ENCODE data around the gene CIBAR2.
A peak's percentile ranks its signal among the peaks of the same experiment; 100 is the strongest.

Gene CIBAR2

DNA sequence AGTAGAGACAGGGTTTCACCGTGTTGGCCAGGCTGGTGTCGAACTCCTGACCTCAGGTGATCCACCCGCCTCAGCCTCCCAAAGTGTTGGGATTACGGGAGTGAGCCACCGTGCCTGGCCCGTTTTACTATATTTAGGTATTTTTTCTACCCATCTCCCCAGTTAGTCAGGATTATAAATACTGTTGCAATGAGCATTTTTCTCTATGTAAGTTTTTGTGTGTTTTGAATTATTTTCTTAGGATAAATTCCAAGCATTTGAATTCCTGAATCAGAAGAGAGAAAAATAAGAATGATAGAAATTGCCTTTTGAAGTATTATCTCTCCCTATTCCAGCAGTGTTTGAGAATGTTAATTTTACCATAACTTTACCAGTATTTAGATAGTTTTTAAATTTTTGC lies 48.1 kb downstream of the CIBAR2 start:
- DNase-seq = no peak
- Histone ChIP-seq H4K91ac (ENCODE audit: low read length) (no peak overlapping the region), H3K9ac (ENCODE audit: low read length) (no peak overlapping the region), H3K79me1 (replicated peaks; ENCODE audit: low read length, poor library complexity, severe bottlenecking) (peaks cover 1% of the 10 kb centered on the region), H3K4me1 (ENCODE audit: control insufficient read depth, insufficient read depth, low read depth, low read length) (peaks cover 3% of the 10 kb centered on the region), H2AFZ (ENCODE audit: low read depth, low read length) (no peak overlapping the region), H3K23ac (ENCODE audit: low read length in 2 of 2) (no peak overlapping the region), H3K4ac (ENCODE audit: low read depth in 1 of 2, low read length in 2 of 2) (no peak overlapping the region), H2BK120ac (ENCODE audit: low read depth, low read length) (no peak overlapping the region), H3K14ac (ENCODE audit: low read length in 2 of 2) (no peak overlapping the region), H4K8ac (ENCODE audit: low read length) (no peak overlapping the region), H2BK5ac (ENCODE audit: low read depth, low read length, poor library complexity, severe bottlenecking) (no peak overlapping the region), H2AK5ac (ENCODE audit: low read length, severe bottlenecking) (no peak overlapping the region), H3K4me3 (ENCODE audit: insufficient read depth in 1 of 2, low read depth in 1 of 2, low read length in 2 of 2) (no peak overlapping the region), H3K36me3 (ENCODE audit: control insufficient read depth in 1 of 2, insufficient read depth in 2 of 2, low read depth in 1 of 2, low read length in 2 of 2) (peaks cover 18 to 27% of the 10 kb centered on the region in 2 experiments), H2BK15ac (ENCODE audit: low read depth, poor library complexity, severe bottlenecking) (no peak overlapping the region), H3K18ac (ENCODE audit: low read depth in 1 of 2, low read length in 2 of 2) (no peak overlapping the region), H2BK12ac (ENCODE audit: low read length in 2 of 2) (no peak overlapping the region), H3K9me3 (ENCODE audit: control insufficient read depth, low read length) (no peaks in the 10 kb centered on the region), H3K4me2 (ENCODE audit: low read length, poor library complexity, severe bottlenecking) (no peak overlapping the region), H3K27ac (ENCODE audit: low read length, poor library complexity, severe bottlenecking) (no peak overlapping the region), H3K27me3 (ENCODE audit: control insufficient read depth in 1 of 2, insufficient read depth in 1 of 2, low read length in 2 of 2) (no peaks in the 10 kb centered on the region)
- 97% methylated on average over 4 of the region's 6 CpGs for WGBS

DNA sequence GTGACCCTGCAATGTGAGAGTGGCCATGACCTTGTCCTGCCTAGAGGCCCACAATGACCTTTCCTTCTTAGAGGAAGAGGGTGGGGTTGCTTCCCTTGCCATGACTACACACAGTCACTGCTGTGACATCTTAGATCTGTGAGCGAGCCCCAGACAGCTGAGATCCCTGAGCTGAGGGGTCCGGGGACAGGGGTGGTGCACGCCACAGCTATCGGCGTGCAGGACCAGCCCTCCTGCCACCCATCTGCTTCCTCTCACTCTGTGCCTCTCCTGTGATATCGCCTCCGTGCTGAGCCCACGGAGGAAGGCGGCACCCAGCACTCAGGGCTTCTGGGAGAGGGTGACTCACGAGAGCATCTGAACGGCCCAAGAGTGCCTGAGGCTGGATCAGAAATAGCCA lies 49.4 kb downstream of the CIBAR2 start:
- no peak overlapping the region for H4K8ac ChIP-seq (ENCODE audit: low read length)
- DNase-seq = no peak
- no peak overlapping the region for H3K18ac ChIP-seq (ENCODE audit: low read depth in 1 of 2, low read length in 2 of 2)
- H2BK15ac ChIP-seq (ENCODE audit: low read depth, poor library complexity, severe bottlenecking) = no peak overlapping the region
- 89% methylated on average over 11 of the region's 11 CpGs for WGBS
- no peak overlapping the region for H3K14ac ChIP-seq (ENCODE audit: low read length in 2 of 2)
- no peak overlapping the region for H3K4me3 ChIP-seq (ENCODE audit: insufficient read depth in 1 of 2, low read depth in 1 of 2, low read length in 2 of 2)
- peaks cover 11 to 21% of the 10 kb centered on the region in 2 experiments for H3K36me3 ChIP-seq (ENCODE audit: control insufficient read depth in 1 of 2, insufficient read depth in 2 of 2, low read depth in 1 of 2, low read length in 2 of 2)
- H3K4ac ChIP-seq (ENCODE audit: low read depth in 1 of 2, low read length in 2 of 2) = no peak overlapping the region
- no peak overlapping the region for H2BK5ac ChIP-seq (ENCODE audit: low read depth, low read length, poor library complexity, severe bottlenecking)
- H2AFZ ChIP-seq (ENCODE audit: low read depth, low read length) = no peak overlapping the region
- H3K27ac ChIP-seq (ENCODE audit: low read length, poor library complexity, severe bottlenecking) = no peak overlapping the region
- no peaks in the 10 kb centered on the region for H3K27me3 ChIP-seq (ENCODE audit: control insufficient read depth in 1 of 2, insufficient read depth in 1 of 2, low read length in 2 of 2)
- no peak overlapping the region for H3K4me2 ChIP-seq (ENCODE audit: low read length, poor library complexity, severe bottlenecking)
- H3K9ac ChIP-seq (ENCODE audit: low read length) = no peak overlapping the region
- H3K79me1 ChIP-seq (replicated peaks; ENCODE audit: low read length, poor library complexity, severe bottlenecking) = peaks cover 3% of the 10 kb centered on the region
- no peaks in the 10 kb centered on the region for H3K9me3 ChIP-seq (ENCODE audit: control insufficient read depth, low read length)
- no peak overlapping the region for H2AK5ac ChIP-seq (ENCODE audit: low read length, severe bottlenecking)
- H3K4me1 ChIP-seq (ENCODE audit: control insufficient read depth, insufficient read depth, low read depth, low read length) = peaks cover 3% of the 10 kb centered on the region
- H4K91ac ChIP-seq (ENCODE audit: low read length) = peak overlapping the region; percentile 4
- H3K23ac ChIP-seq (ENCODE audit: low read length in 2 of 2) = no peak overlapping the region
- no peak overlapping the region for H2BK120ac ChIP-seq (ENCODE audit: low read depth, low read length)
- no peak overlapping the region for H2BK12ac ChIP-seq (ENCODE audit: low read length in 2 of 2)

DNA sequence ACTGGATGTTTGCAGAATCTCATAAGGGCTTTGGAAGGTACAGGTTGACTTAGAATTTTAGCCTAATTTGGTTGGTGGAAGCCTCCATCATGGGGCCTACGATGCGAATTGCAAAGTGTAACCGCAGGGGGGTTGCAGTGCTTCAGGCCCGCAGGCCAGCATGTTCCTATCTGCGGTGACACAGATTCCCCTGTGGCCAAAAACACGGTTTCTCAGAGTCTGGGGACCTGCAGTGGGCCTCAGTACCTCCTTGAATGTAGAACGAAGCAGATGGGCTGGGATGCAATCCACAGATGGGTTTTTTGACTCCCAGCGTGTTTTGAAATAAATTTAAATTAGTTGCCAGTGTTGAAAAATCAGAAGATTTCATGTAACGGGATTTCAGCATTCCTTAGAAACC lies 49.9 kb downstream of the CIBAR2 start:
- Histone ChIP-seq H2BK15ac (ENCODE audit: low read depth, poor library complexity, severe bottlenecking) (no peak overlapping the region), H2BK12ac (ENCODE audit: low read length in 2 of 2) (no peak overlapping the region), H2AFZ (ENCODE audit: low read depth, low read length) (no peak overlapping the region), H3K79me1 (replicated peaks; ENCODE audit: low read length, poor library complexity, severe bottlenecking) (peaks cover 3% of the 10 kb centered on the region), H2BK5ac (ENCODE audit: low read depth, low read length, poor library complexity, severe bottlenecking) (no peak overlapping the region), H3K4me2 (ENCODE audit: low read length, poor library complexity, severe bottlenecking) (no peak overlapping the region), H3K27me3 (ENCODE audit: control insufficient read depth in 1 of 2, insufficient read depth in 1 of 2, low read length in 2 of 2) (no peaks in the 10 kb centered on the region), H3K14ac (ENCODE audit: low read length in 2 of 2) (no peak overlapping the region), H2AK5ac (ENCODE audit: low read length, severe bottlenecking) (no peak overlapping the region), H3K4ac (ENCODE audit: low read depth in 1 of 2, low read length in 2 of 2) (no peak overlapping the region), H3K23ac (ENCODE audit: low read length in 2 of 2) (no peak overlapping the region), H3K9me3 (ENCODE audit: control insufficient read depth, low read length) (no peaks in the 10 kb centered on the region), H3K9ac (ENCODE audit: low read length) (no peak overlapping the region), H2BK120ac (ENCODE audit: low read depth, low read length) (no peak overlapping the region), H3K4me1 (ENCODE audit: control insufficient read depth, insufficient read depth, low read depth, low read length) (peaks cover 3% of the 10 kb centered on the region), H4K8ac (ENCODE audit: low read length) (no peak overlapping the region), H4K91ac (ENCODE audit: low read length) (no peak overlapping the region), H3K27ac (ENCODE audit: low read length, poor library complexity, severe bottlenecking) (no peak overlapping the region), H3K18ac (ENCODE audit: low read depth in 1 of 2, low read length in 2 of 2) (no peak overlapping the region), H3K4me3 (ENCODE audit: insufficient read depth in 1 of 2, low read depth in 1 of 2, low read length in 2 of 2) (no peak overlapping the region), H3K36me3 (ENCODE audit: control insufficient read depth in 1 of 2, insufficient read depth in 2 of 2, low read depth in 1 of 2, low read length in 2 of 2) (peaks cover 6 to 16% of the 10 kb centered on the region in 2 experiments)
- 84% methylated on average over 9 of the region's 9 CpGs for WGBS
- no peak for DNase-seq

DNA sequence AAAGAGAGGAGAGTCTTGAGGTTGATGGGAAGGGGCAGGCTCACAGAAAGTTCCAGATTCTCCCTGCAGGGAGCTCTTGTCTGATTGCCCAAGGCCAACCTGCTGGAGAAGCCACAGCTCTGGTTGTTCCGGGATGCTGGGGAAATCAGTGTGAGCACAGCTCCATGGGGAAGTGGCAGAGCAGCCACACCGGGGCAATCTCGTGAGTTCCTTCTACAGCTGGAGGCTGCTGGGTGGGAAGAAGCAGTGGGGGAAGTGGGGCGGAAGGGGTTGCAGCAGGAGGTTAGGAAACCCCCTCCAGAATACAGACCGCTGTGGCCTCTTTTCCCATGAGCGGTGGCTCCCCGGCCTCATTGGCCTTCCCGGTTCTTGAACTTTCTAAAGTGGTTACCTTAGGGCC lies 50.7 kb downstream of the CIBAR2 start:
- DNase-seq = no peak
- Histone ChIP-seq H3K27me3 (ENCODE audit: control insufficient read depth in 1 of 2, insufficient read depth in 1 of 2, low read length in 2 of 2) (no peaks in the 10 kb centered on the region), H3K18ac (ENCODE audit: low read depth in 1 of 2, low read length in 2 of 2) (no peak overlapping the region), H2BK12ac (ENCODE audit: low read length in 2 of 2) (no peak overlapping the region), H4K91ac (ENCODE audit: low read length) (no peak overlapping the region), H2AK5ac (ENCODE audit: low read length, severe bottlenecking) (no peak overlapping the region), H3K9me3 (ENCODE audit: control insufficient read depth, low read length) (no peaks in the 10 kb centered on the region), H2BK5ac (ENCODE audit: low read depth, low read length, poor library complexity, severe bottlenecking) (no peak overlapping the region), H3K27ac (ENCODE audit: low read length, poor library complexity, severe bottlenecking) (no peak overlapping the region), H3K4me2 (ENCODE audit: low read length, poor library complexity, severe bottlenecking) (no peak overlapping the region), H3K4me1 (ENCODE audit: control insufficient read depth, insufficient read depth, low read depth, low read length) (peaks cover 2% of the 10 kb centered on the region), H2BK15ac (ENCODE audit: low read depth, poor library complexity, severe bottlenecking) (no peak overlapping the region), H2AFZ (ENCODE audit: low read depth, low read length) (no peak overlapping the region), H3K23ac (ENCODE audit: low read length in 2 of 2) (no peak overlapping the region), H3K14ac (ENCODE audit: low read length in 2 of 2) (no peak overlapping the region), H4K8ac (ENCODE audit: low read length) (no peak overlapping the region), H3K4me3 (ENCODE audit: insufficient read depth in 1 of 2, low read depth in 1 of 2, low read length in 2 of 2) (no peak overlapping the region), H3K9ac (ENCODE audit: low read length) (no peak overlapping the region), H3K79me1 (replicated peaks; ENCODE audit: low read length, poor library complexity, severe bottlenecking) (peaks cover 2% of the 10 kb centered on the region), H2BK120ac (ENCODE audit: low read depth, low read length) (no peak overlapping the region), H3K36me3 (ENCODE audit: control insufficient read depth in 1 of 2, insufficient read depth in 2 of 2, low read depth in 1 of 2, low read length in 2 of 2) (peaks cover 0 to 9% of the 10 kb centered on the region in 2 experiments), H3K4ac (ENCODE audit: low read depth in 1 of 2, low read length in 2 of 2) (no peak overlapping the region)
- 99% methylated on average over 8 of the region's 8 CpGs for WGBS
